HepG2 (cell line): ENCODE data around the gene SMARCB1. TPM values are rescaled to one million over a fixed set of nuclear protein-coding genes. Genes with fewer than 3 reads are reported as not detected.

Source experiments
- CCDC6 ChIP-seq: sonication (generic); formaldehyde crosslinking; IDR thresholded peaks from 2 replicates; pipeline ENCODE4 v1.8.1; 2022; ENCODE audit warnings: mild to moderate bottlenecking, missing genetic modification reagents, moderate library complexity
- CEBPB ChIP-seq: IDR thresholded peaks from 2 replicates; pipeline ENCODE4 v1.6.1; 2011; ENCODE audit warnings: low read depth, low read length, improper control_type of control experiment, borderline replicate concordance
- PITX1 ChIP-seq: sonication (generic); formaldehyde crosslinking; IDR thresholded peaks from 2 replicates; pipeline ENCODE4 v1.5.1; 2020; ENCODE audit warnings: mild to moderate bottlenecking, missing genetic modification reagents
- REXO4 ChIP-seq: sonication (generic); formaldehyde crosslinking; IDR thresholded peaks from 2 replicates; pipeline ENCODE4 v1.8.0; 2022; ENCODE audit warnings: missing genetic modification reagents, mild to moderate bottlenecking, borderline replicate concordance
- SP1 ChIP-seq, 2 experiments: fragments of 450-650 bp in 1 of 2; sonication (generic) in 1 of 2; formaldehyde crosslinking in 1 of 2; IDR thresholded peaks; 2 replicates each; pipeline versions ENCODE4 v1.4.0 to v1.6.1; 2016 to 2020; ENCODE audit warnings: missing genetic modification reagents in 1 of 2
- ZBTB1 ChIP-seq: sonication (generic); formaldehyde crosslinking; IDR thresholded peaks from 2 replicates; pipeline ENCODE4 v1.4.0; 2020; ENCODE audit warnings: missing genetic modification reagents, borderline replicate concordance
- ZMYM3 ChIP-seq: sonication (generic); formaldehyde crosslinking; IDR thresholded peaks from 2 replicates; pipeline ENCODE4 v1.5.1; 2020; ENCODE audit warnings: mild to moderate bottlenecking, missing genetic modification reagents
- ZNF180 ChIP-seq: sonication (generic); formaldehyde crosslinking; IDR thresholded peaks from 2 replicates; pipeline ENCODE4 v1.4.0; 2020; ENCODE audit warnings: low read depth, missing genetic modification reagents, borderline replicate concordance
- ZNF292 ChIP-seq: sonication (generic); formaldehyde crosslinking; IDR thresholded peaks from 2 replicates; pipeline ENCODE4 v1.8.1; 2022; ENCODE audit warnings: mild to moderate bottlenecking, low read depth, missing genetic modification reagents, borderline replicate concordance
- ZNF296 ChIP-seq: sonication (generic); formaldehyde crosslinking; conservative IDR thresholded peaks from 2 replicates; pipeline ENCODE4 v1.5.0; 2020; ENCODE audit warnings: mild to moderate bottlenecking, missing genetic modification reagents
- ZNF607 ChIP-seq: sonication (generic); formaldehyde crosslinking; IDR thresholded peaks from 2 replicates; pipeline ENCODE4 v1.5.1; 2020; ENCODE audit warnings: missing genetic modification reagents, mild to moderate bottlenecking, borderline replicate concordance
- ZNF652 ChIP-seq: IDR thresholded peaks from 2 replicates; pipeline ENCODE4 v1.6.1; 2016; ENCODE audit warnings: low read depth, borderline replicate concordance
- polyA plus RNA-seq, 8 experiments: library from polyadenylated mRNA; depleted of rRNA in 3 of 8; stranded (reverse) in 7 of 8; unstranded in 1 of 8; fragments of >200 nt; fragmentation: Illumina TruSeq in 4 of 8; extraction: Trizol in 4 of 8; gene quantifications; 2 replicates each; pipeline versions ENCODE4 v1.2.1 to v1.2.3, GENCODE V29; 2011 to 2016; ENCODE audit warnings: low read depth in 4 of 8, missing spikeins in 1 of 8, mixed read lengths in 1 of 8; ENCODE audit not compliant: insufficient read depth in 1 of 8
- total RNA-seq, 5 experiments: library from RNA; depleted of rRNA; stranded (reverse); fragments of >200 nt; fragmentation: Illumina TruSeq; extraction: Trizol; gene quantifications; 2 replicates each; pipeline ENCODE4 v1.2.3, GENCODE V29; 2016; ENCODE audit warnings: low read depth in 1 of 5
- TF ChIP-seq, protein P1 (sequence below), 2 experiments: IDR thresholded peaks; 2 replicates each; pipeline ENCODE4 v1.6.1; 2011 to 2012; ENCODE audit warnings: low read length in 2 of 2, borderline replicate concordance in 1 of 2, low read depth in 1 of 2, mild to moderate bottlenecking in 1 of 2, moderate library complexity in 1 of 2
- TF ChIP-seq, protein P2 (sequence below): sonication (generic); formaldehyde crosslinking; IDR thresholded peaks from 2 replicates; pipeline ENCODE4 v1.5.1; 2020; ENCODE audit warnings: mild to moderate bottlenecking, missing genetic modification reagents, moderate library complexity
- TF ChIP-seq, protein P3 (sequence below): sonication (generic); formaldehyde crosslinking; IDR thresholded peaks from 2 replicates; pipeline ENCODE4 v1.4.0; 2020; ENCODE audit warnings: missing genetic modification reagents
- TF ChIP-seq, protein P4 (sequence below): sonication (generic); formaldehyde crosslinking; IDR thresholded peaks from 2 replicates; pipeline ENCODE4 v1.4.0; 2020; ENCODE audit warnings: missing genetic modification reagents

Gene SMARCB1
- total and polyA plus RNA-seq, 2 of the 13 experiments (the other 11 are each of a cell fraction or from before 2014, with no cell fraction given) = 74.0 to 166 TPM

DNA sequence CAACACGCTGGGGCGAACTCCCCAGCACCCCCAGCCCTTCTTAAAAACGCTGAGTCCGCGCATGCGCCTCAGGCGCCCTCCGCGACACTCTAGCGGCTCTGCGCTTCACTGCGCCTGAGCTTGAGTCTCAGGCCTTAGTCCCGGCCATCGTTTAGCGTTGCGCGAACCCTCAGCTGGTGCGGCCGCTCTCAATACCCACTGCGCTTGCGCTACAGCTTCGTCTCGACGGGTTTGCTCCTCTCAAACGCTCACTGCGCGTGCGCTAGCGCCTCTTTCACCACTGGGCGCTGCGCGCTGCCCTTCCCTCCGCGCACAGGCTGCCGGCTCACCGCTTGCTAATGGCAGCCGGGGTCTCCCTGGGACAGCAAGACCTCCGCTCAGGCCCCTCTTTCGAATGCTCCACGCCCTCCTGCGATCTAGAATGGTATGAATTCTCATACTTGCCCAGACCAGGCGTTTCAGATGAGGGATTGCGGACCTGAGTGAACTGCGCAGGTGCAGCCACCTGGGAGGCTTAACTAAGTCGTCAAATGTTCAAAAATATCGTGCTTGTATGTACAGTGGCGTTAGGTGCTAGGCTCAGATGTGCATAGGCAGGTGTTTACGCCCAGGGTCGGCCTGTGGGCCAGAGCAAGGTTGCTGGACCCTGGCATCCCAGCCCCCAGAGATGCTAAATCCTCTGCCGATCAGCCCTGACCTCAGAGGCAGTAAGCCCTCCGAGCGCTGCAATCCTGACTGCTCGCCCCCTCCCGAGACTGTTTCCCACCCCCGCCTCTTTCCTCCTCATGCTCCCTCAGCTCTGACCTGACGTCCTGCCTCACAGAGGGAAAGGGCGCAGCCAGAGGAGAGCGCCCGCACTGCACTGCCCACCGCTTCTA, 71.1 kb downstream of the SMARCB1 start, which contains the start of gene SLC2A11 (continued):
- TF ChIP-seq PITX1 (peak; percentile 57; the same call in 1 of the 2 replicates), CCDC6 (CRISPR knock-in tag) (no peak), CEBPB (0 out of 2 replicates have a peak, but pooled peaks have one; percentile 3), ZMYM3 (CRISPR knock-in tag) (no peak), ZNF607 (CRISPR knock-in tag) (no peak; the same call in 1 of the 2 replicates), ZBTB1 (CRISPR knock-in tag) (no peak), ZNF292 (peak; percentile 39; the same call in 1 of the 2 replicates), SP1 (IDR thresholded peaks at IDR 0.05) (no peak), SP1 (CRISPR knock-in tag; IDR thresholded peaks at IDR 0.05) (no peak; the same call in 1 of the 2 replicates), REXO4 (CRISPR knock-in tag) (no peak), ZNF296 (CRISPR knock-in tag) (no peak), ZNF180 (no peak), ZNF652 (CRISPR knock-in tag) (no peak)
- TF ChIP-seq, protein P1, sequence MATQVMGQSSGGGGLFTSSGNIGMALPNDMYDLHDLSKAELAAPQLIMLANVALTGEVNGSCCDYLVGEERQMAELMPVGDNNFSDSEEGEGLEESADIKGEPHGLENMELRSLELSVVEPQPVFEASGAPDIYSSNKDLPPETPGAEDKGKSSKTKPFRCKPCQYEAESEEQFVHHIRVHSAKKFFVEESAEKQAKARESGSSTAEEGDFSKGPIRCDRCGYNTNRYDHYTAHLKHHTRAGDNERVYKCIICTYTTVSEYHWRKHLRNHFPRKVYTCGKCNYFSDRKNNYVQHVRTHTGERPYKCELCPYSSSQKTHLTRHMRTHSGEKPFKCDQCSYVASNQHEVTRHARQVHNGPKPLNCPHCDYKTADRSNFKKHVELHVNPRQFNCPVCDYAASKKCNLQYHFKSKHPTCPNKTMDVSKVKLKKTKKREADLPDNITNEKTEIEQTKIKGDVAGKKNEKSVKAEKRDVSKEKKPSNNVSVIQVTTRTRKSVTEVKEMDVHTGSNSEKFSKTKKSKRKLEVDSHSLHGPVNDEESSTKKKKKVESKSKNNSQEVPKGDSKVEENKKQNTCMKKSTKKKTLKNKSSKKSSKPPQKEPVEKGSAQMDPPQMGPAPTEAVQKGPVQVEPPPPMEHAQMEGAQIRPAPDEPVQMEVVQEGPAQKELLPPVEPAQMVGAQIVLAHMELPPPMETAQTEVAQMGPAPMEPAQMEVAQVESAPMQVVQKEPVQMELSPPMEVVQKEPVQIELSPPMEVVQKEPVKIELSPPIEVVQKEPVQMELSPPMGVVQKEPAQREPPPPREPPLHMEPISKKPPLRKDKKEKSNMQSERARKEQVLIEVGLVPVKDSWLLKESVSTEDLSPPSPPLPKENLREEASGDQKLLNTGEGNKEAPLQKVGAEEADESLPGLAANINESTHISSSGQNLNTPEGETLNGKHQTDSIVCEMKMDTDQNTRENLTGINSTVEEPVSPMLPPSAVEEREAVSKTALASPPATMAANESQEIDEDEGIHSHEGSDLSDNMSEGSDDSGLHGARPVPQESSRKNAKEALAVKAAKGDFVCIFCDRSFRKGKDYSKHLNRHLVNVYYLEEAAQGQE (IDR thresholded peaks at IDR 0.05; ENCODE audit: borderline replicate concordance in 1 of 2, low read depth in 1 of 2, low read length in 2 of 2) = no peak
- TF ChIP-seq, protein P2, sequence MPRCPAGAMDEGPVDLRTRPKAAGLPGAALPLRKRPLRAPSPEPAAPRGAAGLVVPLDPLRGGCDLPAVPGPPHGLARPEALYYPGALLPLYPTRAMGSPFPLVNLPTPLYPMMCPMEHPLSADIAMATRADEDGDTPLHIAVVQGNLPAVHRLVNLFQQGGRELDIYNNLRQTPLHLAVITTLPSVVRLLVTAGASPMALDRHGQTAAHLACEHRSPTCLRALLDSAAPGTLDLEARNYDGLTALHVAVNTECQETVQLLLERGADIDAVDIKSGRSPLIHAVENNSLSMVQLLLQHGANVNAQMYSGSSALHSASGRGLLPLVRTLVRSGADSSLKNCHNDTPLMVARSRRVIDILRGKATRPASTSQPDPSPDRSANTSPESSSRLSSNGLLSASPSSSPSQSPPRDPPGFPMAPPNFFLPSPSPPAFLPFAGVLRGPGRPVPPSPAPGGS (CRISPR knock-in tag) = peak; percentile 73; the same call in 1 of the 2 replicates
- TF ChIP-seq, protein P3, sequence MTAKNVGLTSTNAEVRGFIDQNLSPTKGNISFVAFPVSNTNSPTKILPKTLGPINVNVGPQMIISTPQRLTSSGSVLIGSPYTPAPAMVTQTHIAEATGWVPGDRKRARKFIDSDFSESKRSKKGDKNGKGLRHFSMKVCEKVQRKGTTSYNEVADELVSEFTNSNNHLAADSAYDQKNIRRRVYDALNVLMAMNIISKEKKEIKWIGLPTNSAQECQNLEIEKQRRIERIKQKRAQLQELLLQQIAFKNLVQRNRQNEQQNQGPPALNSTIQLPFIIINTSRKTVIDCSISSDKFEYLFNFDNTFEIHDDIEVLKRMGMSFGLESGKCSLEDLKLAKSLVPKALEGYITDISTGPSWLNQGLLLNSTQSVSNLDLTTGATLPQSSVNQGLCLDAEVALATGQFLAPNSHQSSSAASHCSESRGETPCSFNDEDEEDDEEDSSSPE (CRISPR knock-in tag) = peak; percentile 37; the same call in 1 of the 2 replicates
- TF ChIP-seq, protein P4, sequence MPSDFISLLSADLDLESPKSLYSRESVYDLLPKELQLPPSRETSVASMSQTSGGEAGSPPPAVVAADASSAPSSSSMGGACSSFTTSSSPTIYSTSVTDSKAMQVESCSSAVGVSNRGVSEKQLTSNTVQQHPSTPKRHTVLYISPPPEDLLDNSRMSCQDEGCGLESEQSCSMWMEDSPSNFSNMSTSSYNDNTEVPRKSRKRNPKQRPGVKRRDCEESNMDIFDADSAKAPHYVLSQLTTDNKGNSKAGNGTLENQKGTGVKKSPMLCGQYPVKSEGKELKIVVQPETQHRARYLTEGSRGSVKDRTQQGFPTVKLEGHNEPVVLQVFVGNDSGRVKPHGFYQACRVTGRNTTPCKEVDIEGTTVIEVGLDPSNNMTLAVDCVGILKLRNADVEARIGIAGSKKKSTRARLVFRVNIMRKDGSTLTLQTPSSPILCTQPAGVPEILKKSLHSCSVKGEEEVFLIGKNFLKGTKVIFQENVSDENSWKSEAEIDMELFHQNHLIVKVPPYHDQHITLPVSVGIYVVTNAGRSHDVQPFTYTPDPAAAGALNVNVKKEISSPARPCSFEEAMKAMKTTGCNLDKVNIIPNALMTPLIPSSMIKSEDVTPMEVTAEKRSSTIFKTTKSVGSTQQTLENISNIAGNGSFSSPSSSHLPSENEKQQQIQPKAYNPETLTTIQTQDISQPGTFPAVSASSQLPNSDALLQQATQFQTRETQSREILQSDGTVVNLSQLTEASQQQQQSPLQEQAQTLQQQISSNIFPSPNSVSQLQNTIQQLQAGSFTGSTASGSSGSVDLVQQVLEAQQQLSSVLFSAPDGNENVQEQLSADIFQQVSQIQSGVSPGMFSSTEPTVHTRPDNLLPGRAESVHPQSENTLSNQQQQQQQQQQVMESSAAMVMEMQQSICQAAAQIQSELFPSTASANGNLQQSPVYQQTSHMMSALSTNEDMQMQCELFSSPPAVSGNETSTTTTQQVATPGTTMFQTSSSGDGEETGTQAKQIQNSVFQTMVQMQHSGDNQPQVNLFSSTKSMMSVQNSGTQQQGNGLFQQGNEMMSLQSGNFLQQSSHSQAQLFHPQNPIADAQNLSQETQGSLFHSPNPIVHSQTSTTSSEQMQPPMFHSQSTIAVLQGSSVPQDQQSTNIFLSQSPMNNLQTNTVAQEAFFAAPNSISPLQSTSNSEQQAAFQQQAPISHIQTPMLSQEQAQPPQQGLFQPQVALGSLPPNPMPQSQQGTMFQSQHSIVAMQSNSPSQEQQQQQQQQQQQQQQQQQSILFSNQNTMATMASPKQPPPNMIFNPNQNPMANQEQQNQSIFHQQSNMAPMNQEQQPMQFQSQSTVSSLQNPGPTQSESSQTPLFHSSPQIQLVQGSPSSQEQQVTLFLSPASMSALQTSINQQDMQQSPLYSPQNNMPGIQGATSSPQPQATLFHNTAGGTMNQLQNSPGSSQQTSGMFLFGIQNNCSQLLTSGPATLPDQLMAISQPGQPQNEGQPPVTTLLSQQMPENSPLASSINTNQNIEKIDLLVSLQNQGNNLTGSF (CRISPR knock-in tag) = no peak
